ENCODE data around the gene PACS1.

Gene PACS1

GRCh38 chr11:66189031-66189745 lies 119.1 kb downstream of the PACS1 start:
- Histone ChIP-seq H3K36me3 (ENCODE audit: control insufficient read depth, low read length) (peaks cover 7% of the 10 kb centered on the region), H3F3A (ENCODE audit: control insufficient read depth, insufficient read depth) (no peaks in the 10 kb centered on the region), H3K4me3 (ENCODE audit: low read length) (no peak overlapping the region), H4K20me1 (ENCODE audit: control insufficient read depth, insufficient read depth, low read depth, low read length) (0 out of 2 replicates have a peak, but pooled peaks cover 4% of the 10 kb centered on the region), H3K79me2 (ENCODE audit: control insufficient read depth, low read length) (peaks cover 30% of the 10 kb centered on the region), H3K27ac (ENCODE audit: low read depth, low read length) (no peak overlapping the region), H3K9me2 (replicated peaks; ENCODE audit: control insufficient read depth, low read length) (no peaks in the 10 kb centered on the region), H3K4me1 (ENCODE audit: control insufficient read depth, low read length) (no peaks in the 10 kb centered on the region), H3K4me2 (ENCODE audit: low read length) (no peak overlapping the region), H3K9me3 (ENCODE audit: control insufficient read depth, insufficient read depth, low read length) (no peaks in the 10 kb centered on the region), H3K27me3 (ENCODE audit: control insufficient read depth, low read length) (no peaks in the 10 kb centered on the region)
- TF ChIP-seq CTCF (IDR thresholded peaks at IDR 0.05; ENCODE audit: low read depth, low read length, poor library complexity, severe bottlenecking) (no peak), EZH2phosphoT487 (IDR thresholded peaks at IDR 0.05; ENCODE audit: borderline replicate concordance, low read length) (no peak)

- no peak overlapping the region for H3K4me2 ChIP-seq (ENCODE audit: low read length)
- peaks cover 15% of the 10 kb centered on the region for H3K36me3 ChIP-seq (ENCODE audit: control insufficient read depth, low read length)
- H3K9me2 ChIP-seq (replicated peaks; ENCODE audit: control insufficient read depth, low read length): no peaks in the 10 kb centered on the region
- peaks cover 24% of the 10 kb centered on the region for H3K79me2 ChIP-seq (ENCODE audit: control insufficient read depth, low read length)
- H3K4me1 ChIP-seq (ENCODE audit: control insufficient read depth, low read length): no peaks in the 10 kb centered on the region
- H3K9me3 ChIP-seq (ENCODE audit: control insufficient read depth, insufficient read depth, low read length): no peaks in the 10 kb centered on the region
- H3F3A ChIP-seq (ENCODE audit: control insufficient read depth, insufficient read depth): no peaks in the 10 kb centered on the region
- no peak overlapping the region for H3K27ac ChIP-seq (ENCODE audit: low read depth, low read length)
- no peak overlapping the region for H3K4me3 ChIP-seq (ENCODE audit: low read length)
- H3K27me3 ChIP-seq (ENCODE audit: control insufficient read depth, low read length): no peaks in the 10 kb centered on the region
- TF ChIP-seq EZH2phosphoT487 (IDR thresholded peaks at IDR 0.05; ENCODE audit: borderline replicate concordance, low read length): no peak
- no peak for TF ChIP-seq CTCF (IDR thresholded peaks at IDR 0.05; ENCODE audit: low read depth, low read length, poor library complexity, severe bottlenecking)
- H4K20me1 ChIP-seq (ENCODE audit: control insufficient read depth, insufficient read depth, low read depth, low read length): 0 out of 2 replicates have a peak, but pooled peaks cover 4% of the 10 kb centered on the region
Observed at GRCh38 chr11:66190786-66191185, 120.7 kb downstream of the PACS1 start.

- Histone ChIP-seq H3K4me2 (ENCODE audit: low read length) (no peak overlapping the region), H4K20me1 (ENCODE audit: control insufficient read depth, insufficient read depth, low read depth, low read length) (0 out of 2 replicates have a peak, but pooled peaks cover 3% of the 10 kb centered on the region), H3K4me1 (ENCODE audit: control insufficient read depth, low read length) (no peaks in the 10 kb centered on the region), H3K27ac (ENCODE audit: low read depth, low read length) (no peak overlapping the region), H3K4me3 (ENCODE audit: low read length) (no peak overlapping the region), H3K9me2 (replicated peaks; ENCODE audit: control insufficient read depth, low read length) (no peaks in the 10 kb centered on the region), H3K27me3 (ENCODE audit: control insufficient read depth, low read length) (no peaks in the 10 kb centered on the region), H3F3A (ENCODE audit: control insufficient read depth, insufficient read depth) (no peaks in the 10 kb centered on the region), H3K79me2 (ENCODE audit: control insufficient read depth, low read length) (peaks cover 17% of the 10 kb centered on the region), H3K36me3 (ENCODE audit: control insufficient read depth, low read length) (peaks cover 24% of the 10 kb centered on the region), H3K9me3 (ENCODE audit: control insufficient read depth, insufficient read depth, low read length) (no peaks in the 10 kb centered on the region)
- TF ChIP-seq EZH2phosphoT487 (IDR thresholded peaks at IDR 0.05; ENCODE audit: borderline replicate concordance, low read length) (no peak), CTCF (IDR thresholded peaks at IDR 0.05; ENCODE audit: low read depth, low read length, poor library complexity, severe bottlenecking) (no peak)
Observed at GRCh38 chr11:66192181-66192863, 122.2 kb downstream of the PACS1 start.
